HCT116 (cell line): ENCODE results near the gene ACTN2. TPM values are rescaled to one million over a fixed set of nuclear protein-coding genes. Genes with fewer than 3 reads are reported as not detected.

Source experiments
- ATAC-seq: fragments of 200-7000 bp; cut with Tn5 transposase; 2 replicates; pipeline ENCODE4 v1.9.1; 2020; ENCODE audit warnings: mild to moderate bottlenecking, moderate library complexity
- BruUV-seq: library from RNA; stranded (reverse); fragments of 400-500 nt; replicated peaks from 2 replicates; lab custom pipeline; 2021; lab: Mats Ljungman, UMichigan
- CTCF ChIA-PET: fragments of 300-600 bp; sonication (Branson Sonifier 250); formaldehyde crosslinking; loops from one replicate; lab custom pipeline; 2021; ENCODE audit warnings: antibody characterized with exemption; lab: Charles Lee
- POLR2A ChIA-PET: fragments of 300-600, 350-600 bp; sonication (Branson Sonifier 250); formaldehyde crosslinking; loops from one replicate; lab custom pipeline; 2021; ENCODE audit warnings: antibody characterized with exemption; lab: Charles Lee
- RAD21 ChIA-PET, 2 experiments: fragments of 300-600 bp; sonication (Branson Sonifier 250); formaldehyde crosslinking; loops; one replicate each; lab custom pipeline; 2023; ENCODE audit warnings: low total read pairs in 2 of 2; ENCODE audit not compliant: uncharacterized antibody in 2 of 2, unreplicated experiment in 2 of 2, low non-redundant PET in 1 of 2; lab: Charles Lee
- DNase-seq: peaks from one replicate; pipeline ENCODE4 v3.0.0-alpha.2; 2010; ENCODE audit warnings: low read depth, low spot score
- H2AFZ ChIP-seq: fragments of 200-600 bp; shearing (Covaris generic), sonication (generic); 2 replicates; pipeline ENCODE4 v1.6.1; 2017; ENCODE audit warnings: low read depth, mixed run types, mixed read lengths, antibody characterized with exemption, low read length; ENCODE audit not compliant: poor library complexity, severe bottlenecking
- H3K27ac ChIP-seq: 2 replicates; pipeline ENCODE4 v1.5.1; 2012; ENCODE audit warnings: low read depth, low read length
- H3K27me3 ChIP-seq: fragments of 200-600 bp; sonication (generic); 2 replicates; pipeline ENCODE4 v1.6.1; 2016; ENCODE audit warnings: mixed run types, low read length, mixed read lengths; ENCODE audit not compliant: insufficient read depth
- H3K36me3 ChIP-seq, 2 experiments: fragments of 200-500 bp in 1 of 2; fragments of 200-600 bp in 1 of 2; sonication (Bioruptor generic) in 1 of 2; sonication (generic) in 1 of 2; 2 replicates each; pipeline versions ENCODE4 v1.5.1 to v1.6.1; 2014 to 2016; ENCODE audit warnings: low read length in 2 of 2, inconsistent platforms in 1 of 2, mixed read lengths in 1 of 2, mixed run types in 1 of 2; ENCODE audit not compliant: insufficient read depth in 2 of 2, control insufficient read depth in 1 of 2
- H3K4me1 ChIP-seq, 2 experiments: fragments of 200-600 bp in 1 of 2; sonication (generic) in 1 of 2; 2 replicates each; pipeline versions ENCODE4 v1.5.1 to v1.6.1; 2012 to 2017; ENCODE audit warnings: low read length in 2 of 2, inconsistent platforms in 1 of 2, mild to moderate bottlenecking in 1 of 2, mixed read lengths in 1 of 2, mixed run types in 1 of 2, moderate library complexity in 1 of 2; ENCODE audit not compliant: insufficient read depth in 2 of 2, control insufficient read depth in 1 of 2
- H3K4me2 ChIP-seq: fragments of 200-600 bp; sonication (generic); 2 replicates; pipeline ENCODE4 v1.6.1; 2017; ENCODE audit warnings: mixed run types, low read length, mixed read lengths
- H3K4me3 ChIP-seq, 2 experiments: fragments of 200-600 bp in 1 of 2; sonication (generic) in 1 of 2; replicated peaks in 1 of 2; 2 replicates each; pipeline ENCODE4 v1.5.1; 2011 to 2016; ENCODE audit warnings: low read length in 2 of 2, control low read depth in 1 of 2, low read depth in 1 of 2, mild to moderate bottlenecking in 1 of 2, mixed read lengths in 1 of 2, mixed run types in 1 of 2
- H3K79me2 ChIP-seq: fragments of 200-600 bp; sonication (generic); 2 replicates; pipeline ENCODE4 v1.6.1; 2017; ENCODE audit warnings: mild to moderate bottlenecking, mixed run types, low read length, moderate library complexity, mixed read lengths; ENCODE audit not compliant: insufficient read depth
- H3K9ac ChIP-seq: fragments of 200-600 bp; sonication (generic); 2 replicates; pipeline ENCODE4 v1.6.1; 2016; ENCODE audit warnings: low read length, mixed read lengths
- H3K9me2 ChIP-seq: fragments of 200-600 bp; sonication (generic), shearing (Covaris generic); 2 replicates; pipeline ENCODE4 v1.6.1; 2017; ENCODE audit warnings: mixed run types, mild to moderate bottlenecking, moderate library complexity; ENCODE audit not compliant: insufficient read depth
- H3K9me3 ChIP-seq, 2 experiments: fragments of 200-500 bp in 1 of 2; fragments of 200-600 bp in 1 of 2; sonication (Bioruptor generic) in 1 of 2; sonication (generic) in 1 of 2; 2 replicates each; pipeline ENCODE4 v1.6.1; 2014 to 2017; ENCODE audit warnings: low read length in 2 of 2, mixed read lengths in 2 of 2, inconsistent platforms in 1 of 2, low read depth in 1 of 2, mild to moderate bottlenecking in 1 of 2, mixed run types in 1 of 2, moderate library complexity in 1 of 2; ENCODE audit not compliant: control insufficient read depth in 1 of 2, insufficient read depth in 1 of 2
- H4K20me1 ChIP-seq: fragments of 200-600 bp; sonication (generic), shearing (Covaris generic); 2 replicates; pipeline ENCODE4 v1.6.1; 2017; ENCODE audit warnings: mixed run types, mild to moderate bottlenecking, moderate library complexity; ENCODE audit not compliant: insufficient read depth
- CEBPB ChIP-seq: IDR thresholded peaks from 2 replicates; pipeline ENCODE4 v1.6.1; 2012; ENCODE audit warnings: low read depth
- EGR1 ChIP-seq: IDR thresholded peaks from 2 replicates; pipeline ENCODE4 v1.6.1; 2012; ENCODE audit warnings: low read depth
- ELF1 ChIP-seq: IDR thresholded peaks from 2 replicates; pipeline ENCODE4 v1.6.1; 2012; ENCODE audit warnings: low read depth, borderline replicate concordance
- EZH2 ChIP-seq: fragments of 200-600 bp; sonication (generic); IDR thresholded peaks from 2 replicates; pipeline ENCODE4 v1.6.1; 2017; ENCODE audit warnings: antibody characterized with exemption, mixed run types
- JUND ChIP-seq: IDR thresholded peaks from 2 replicates; pipeline ENCODE4 v1.6.1; 2012
- SIN3A ChIP-seq: IDR thresholded peaks from 2 replicates; pipeline ENCODE4 v1.6.1; 2012; ENCODE audit warnings: low read depth
- intact Hi-C: fragments of 100-400 bp; cut with micrococcal nuclease; formaldehyde crosslinking; loops from 2 replicates; pipeline ENCODE4 v1.10.0; 2022
- total RNA-seq: library from RNA; stranded (reverse); gene quantifications from one replicate; pipeline ENCODE4 v1.2.1, GENCODE V29; 2021; ENCODE audit not compliant: unreplicated experiment
- TF ChIP-seq, protein P1 (sequence below): IDR thresholded peaks from 2 replicates; pipeline ENCODE4 v1.6.1; 2012
- TF ChIP-seq, protein P2 (sequence below), 3 experiments: fragments of 200-600 bp in 1 of 3; sonication (generic) in 1 of 3; IDR thresholded peaks in 2 of 3; conservative IDR thresholded peaks in 1 of 3; 2 replicates each; pipeline ENCODE4 v1.5.1; 2012 to 2017; ENCODE audit warnings: low read depth in 2 of 3, low read length in 2 of 3, antibody characterized with exemption in 1 of 3, borderline replicate concordance in 1 of 3, control low read depth in 1 of 3, mild to moderate bottlenecking in 1 of 3, mixed read lengths in 1 of 3, mixed run types in 1 of 3, moderate library complexity in 1 of 3; ENCODE audit not compliant: insufficient read depth in 1 of 3
- TF ChIP-seq, protein P3 (sequence below): IDR thresholded peaks from 2 replicates; pipeline ENCODE4 v1.6.1; 2012; ENCODE audit warnings: low read depth

Gene ACTN2
- total RNA-seq, 1 experiment from 2014 or later: 0.20 TPM

DNA sequence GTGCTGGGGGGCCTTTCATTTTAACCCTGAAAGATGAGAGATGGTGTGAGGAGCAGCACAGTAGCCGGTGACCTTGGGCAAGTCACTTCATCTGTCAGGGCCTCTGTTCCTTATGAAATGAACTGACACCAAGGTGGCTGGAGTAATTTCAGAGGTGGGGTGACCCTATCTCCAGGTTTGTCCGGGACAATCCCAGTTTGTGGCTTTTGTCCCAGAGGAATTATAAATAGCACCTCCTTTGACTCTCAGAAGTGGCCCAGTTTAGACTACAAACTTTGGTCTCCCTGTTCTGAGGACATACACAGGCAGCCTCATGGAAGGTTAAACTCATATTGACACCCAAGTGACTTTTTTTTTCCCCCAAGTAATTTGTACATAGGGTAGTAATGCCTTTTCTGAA lies 14.6 kb downstream of the ACTN2 start:
- Histone ChIP-seq H2AFZ (no peak overlapping the region), H3K79me2 (no peaks in the 10 kb centered on the region), H3K27me3 (peaks cover 4% of the 10 kb centered on the region; the same call in 1 of the 2 replicates), H3K4me2 (no peak overlapping the region), H3K9ac (no peak overlapping the region), H4K20me1 (no peaks in the 10 kb centered on the region), H3K36me3 (no peaks in the 10 kb centered on the region), H3K4me1 (no peaks in the 10 kb centered on the region), H3K9me2 (no peaks in the 10 kb centered on the region), H3K9me3 (no peaks in the 10 kb centered on the region), H3K4me3 (no peak overlapping the region), H3K27ac (no peak overlapping the region)
- TF ChIP-seq SIN3A (no peak), EGR1 (no peak), EZH2 (no peak), CEBPB (no peak)
- TF ChIP-seq, protein P1, sequence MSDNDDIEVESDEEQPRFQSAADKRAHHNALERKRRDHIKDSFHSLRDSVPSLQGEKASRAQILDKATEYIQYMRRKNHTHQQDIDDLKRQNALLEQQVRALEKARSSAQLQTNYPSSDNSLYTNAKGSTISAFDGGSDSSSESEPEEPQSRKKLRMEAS: no peak
- TF ChIP-seq, protein P2, sequence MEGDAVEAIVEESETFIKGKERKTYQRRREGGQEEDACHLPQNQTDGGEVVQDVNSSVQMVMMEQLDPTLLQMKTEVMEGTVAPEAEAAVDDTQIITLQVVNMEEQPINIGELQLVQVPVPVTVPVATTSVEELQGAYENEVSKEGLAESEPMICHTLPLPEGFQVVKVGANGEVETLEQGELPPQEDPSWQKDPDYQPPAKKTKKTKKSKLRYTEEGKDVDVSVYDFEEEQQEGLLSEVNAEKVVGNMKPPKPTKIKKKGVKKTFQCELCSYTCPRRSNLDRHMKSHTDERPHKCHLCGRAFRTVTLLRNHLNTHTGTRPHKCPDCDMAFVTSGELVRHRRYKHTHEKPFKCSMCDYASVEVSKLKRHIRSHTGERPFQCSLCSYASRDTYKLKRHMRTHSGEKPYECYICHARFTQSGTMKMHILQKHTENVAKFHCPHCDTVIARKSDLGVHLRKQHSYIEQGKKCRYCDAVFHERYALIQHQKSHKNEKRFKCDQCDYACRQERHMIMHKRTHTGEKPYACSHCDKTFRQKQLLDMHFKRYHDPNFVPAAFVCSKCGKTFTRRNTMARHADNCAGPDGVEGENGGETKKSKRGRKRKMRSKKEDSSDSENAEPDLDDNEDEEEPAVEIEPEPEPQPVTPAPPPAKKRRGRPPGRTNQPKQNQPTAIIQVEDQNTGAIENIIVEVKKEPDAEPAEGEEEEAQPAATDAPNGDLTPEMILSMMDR (IDR thresholded peaks at IDR 0.05 in 2 of 3, conservative IDR thresholded peaks at IDR 0.05 in 1 of 3; ENCODE audit: borderline replicate concordance in 1 of 3, insufficient read depth in 1 of 3, low read depth in 2 of 3, low read length in 2 of 3): no peak
- BruUV-seq: no TSS peak
- no peak for ATAC-seq
- DNase-seq: no peak
- CTCF ChIA-PET: no interaction called here
- intact Hi-C loops: no loop called here
- POLR2A ChIA-PET: no interaction called here
- RAD21 ChIA-PET: no interaction called here

DNA sequence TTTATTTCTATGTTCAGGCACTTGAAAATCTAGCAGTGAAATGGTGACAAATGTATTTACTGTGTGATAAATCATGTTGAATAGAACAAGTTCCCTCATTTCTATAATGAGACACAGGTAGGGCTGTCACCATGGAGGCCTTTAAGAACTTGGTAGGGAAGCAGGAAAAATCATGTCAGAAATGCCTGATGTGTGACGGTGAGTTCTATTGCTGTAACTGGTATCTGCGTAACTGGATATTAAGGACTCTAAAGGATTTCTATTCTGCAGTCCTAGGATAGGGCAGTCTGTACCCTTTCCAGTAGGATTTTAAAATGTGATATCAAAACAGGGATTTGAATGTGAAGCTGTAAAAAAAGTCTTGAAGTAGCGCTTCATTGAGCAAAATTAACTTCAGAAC lies 15.5 kb downstream of the ACTN2 start:
- Histone ChIP-seq H3K4me2 (no peak overlapping the region), H3K9me2 (no peaks in the 10 kb centered on the region), H3K27me3 (peaks cover 5% of the 10 kb centered on the region; the same call in 1 of the 2 replicates), H3K4me3 (no peak overlapping the region), H3K36me3 (no peaks in the 10 kb centered on the region), H3K79me2 (no peaks in the 10 kb centered on the region), H3K27ac (no peak overlapping the region), H3K9ac (no peak overlapping the region), H2AFZ (no peak overlapping the region), H4K20me1 (no peaks in the 10 kb centered on the region), H3K4me1 (no peaks in the 10 kb centered on the region), H3K9me3 (no peaks in the 10 kb centered on the region)
- no peak for TF ChIP-seq EGR1
- TF ChIP-seq JUND: no peak
- TF ChIP-seq ELF1: no peak
- TF ChIP-seq, protein P3, sequence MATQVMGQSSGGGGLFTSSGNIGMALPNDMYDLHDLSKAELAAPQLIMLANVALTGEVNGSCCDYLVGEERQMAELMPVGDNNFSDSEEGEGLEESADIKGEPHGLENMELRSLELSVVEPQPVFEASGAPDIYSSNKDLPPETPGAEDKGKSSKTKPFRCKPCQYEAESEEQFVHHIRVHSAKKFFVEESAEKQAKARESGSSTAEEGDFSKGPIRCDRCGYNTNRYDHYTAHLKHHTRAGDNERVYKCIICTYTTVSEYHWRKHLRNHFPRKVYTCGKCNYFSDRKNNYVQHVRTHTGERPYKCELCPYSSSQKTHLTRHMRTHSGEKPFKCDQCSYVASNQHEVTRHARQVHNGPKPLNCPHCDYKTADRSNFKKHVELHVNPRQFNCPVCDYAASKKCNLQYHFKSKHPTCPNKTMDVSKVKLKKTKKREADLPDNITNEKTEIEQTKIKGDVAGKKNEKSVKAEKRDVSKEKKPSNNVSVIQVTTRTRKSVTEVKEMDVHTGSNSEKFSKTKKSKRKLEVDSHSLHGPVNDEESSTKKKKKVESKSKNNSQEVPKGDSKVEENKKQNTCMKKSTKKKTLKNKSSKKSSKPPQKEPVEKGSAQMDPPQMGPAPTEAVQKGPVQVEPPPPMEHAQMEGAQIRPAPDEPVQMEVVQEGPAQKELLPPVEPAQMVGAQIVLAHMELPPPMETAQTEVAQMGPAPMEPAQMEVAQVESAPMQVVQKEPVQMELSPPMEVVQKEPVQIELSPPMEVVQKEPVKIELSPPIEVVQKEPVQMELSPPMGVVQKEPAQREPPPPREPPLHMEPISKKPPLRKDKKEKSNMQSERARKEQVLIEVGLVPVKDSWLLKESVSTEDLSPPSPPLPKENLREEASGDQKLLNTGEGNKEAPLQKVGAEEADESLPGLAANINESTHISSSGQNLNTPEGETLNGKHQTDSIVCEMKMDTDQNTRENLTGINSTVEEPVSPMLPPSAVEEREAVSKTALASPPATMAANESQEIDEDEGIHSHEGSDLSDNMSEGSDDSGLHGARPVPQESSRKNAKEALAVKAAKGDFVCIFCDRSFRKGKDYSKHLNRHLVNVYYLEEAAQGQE: no peak
- TF ChIP-seq, protein P2 (IDR thresholded peaks at IDR 0.05 in 2 of 3, conservative IDR thresholded peaks at IDR 0.05 in 1 of 3; ENCODE audit: borderline replicate concordance in 1 of 3, insufficient read depth in 1 of 3, low read depth in 2 of 3, low read length in 2 of 3): no peak
- no peak for TF ChIP-seq CEBPB
- POLR2A ChIA-PET: no interaction called here
- ATAC-seq (no peak), DNase-seq (no peak)
- RAD21 ChIA-PET: no interaction called here
- CTCF ChIA-PET: no interaction called here
- intact Hi-C loops: no loop called here
- no TSS peak for BruUV-seq
